ENCODE data around the gene GPAT2. TPM values are rescaled to one million over a fixed set of nuclear protein-coding genes. Genes with fewer than 3 reads are reported as not detected.
"Not testable (repeated sequence)": the region's sequence is repeated elsewhere in the genome, so short reads cannot be mapped to it uniquely, and the experiment has no call there.

GPAT2 gene, protein sequence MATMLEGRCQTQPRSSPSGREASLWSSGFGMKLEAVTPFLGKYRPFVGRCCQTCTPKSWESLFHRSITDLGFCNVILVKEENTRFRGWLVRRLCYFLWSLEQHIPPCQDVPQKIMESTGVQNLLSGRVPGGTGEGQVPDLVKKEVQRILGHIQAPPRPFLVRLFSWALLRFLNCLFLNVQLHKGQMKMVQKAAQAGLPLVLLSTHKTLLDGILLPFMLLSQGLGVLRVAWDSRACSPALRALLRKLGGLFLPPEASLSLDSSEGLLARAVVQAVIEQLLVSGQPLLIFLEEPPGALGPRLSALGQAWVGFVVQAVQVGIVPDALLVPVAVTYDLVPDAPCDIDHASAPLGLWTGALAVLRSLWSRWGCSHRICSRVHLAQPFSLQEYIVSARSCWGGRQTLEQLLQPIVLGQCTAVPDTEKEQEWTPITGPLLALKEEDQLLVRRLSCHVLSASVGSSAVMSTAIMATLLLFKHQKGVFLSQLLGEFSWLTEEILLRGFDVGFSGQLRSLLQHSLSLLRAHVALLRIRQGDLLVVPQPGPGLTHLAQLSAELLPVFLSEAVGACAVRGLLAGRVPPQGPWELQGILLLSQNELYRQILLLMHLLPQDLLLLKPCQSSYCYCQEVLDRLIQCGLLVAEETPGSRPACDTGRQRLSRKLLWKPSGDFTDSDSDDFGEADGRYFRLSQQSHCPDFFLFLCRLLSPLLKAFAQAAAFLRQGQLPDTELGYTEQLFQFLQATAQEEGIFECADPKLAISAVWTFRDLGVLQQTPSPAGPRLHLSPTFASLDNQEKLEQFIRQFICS
- 9.1 TPM for polyA plus RNA-seq (2013, experiment 1 of 2; ENCODE audit: insufficient read length)
- 4.9 TPM for polyA plus RNA-seq (2013, experiment 2 of 2; ENCODE audit: insufficient read length)

DNA sequence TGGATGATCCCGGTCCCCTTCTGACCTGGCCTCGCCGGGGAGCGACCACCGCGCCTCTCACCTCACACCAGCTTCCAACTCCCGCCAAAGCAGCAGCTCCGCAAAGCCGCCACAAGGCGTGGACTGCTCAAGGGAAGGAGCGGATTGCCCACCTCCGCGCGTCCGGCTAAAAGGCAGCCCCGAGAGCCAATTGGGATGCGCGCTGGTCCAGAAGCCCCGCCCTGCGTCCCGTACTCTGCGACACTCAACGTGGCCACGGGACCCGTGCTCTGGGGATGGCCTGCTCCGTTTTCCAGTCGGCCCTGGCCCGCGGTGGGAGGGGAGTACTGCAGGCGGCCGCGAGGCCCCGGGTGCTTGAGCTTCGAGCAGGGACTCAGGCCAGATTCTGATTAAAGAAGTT is at the start of gene GPAT2:
Gene GPAT2, minus strand, starts transcription at position 125 of the 400 bp plus-strand sequence. CDS start 2,557 bp downstream, outside the sequence.
- not testable (repeated sequence) for DNase-seq

- no peak for DNase-seq
Measured at GRCh38 chr2:96083989-96084857, 49.5 kb upstream of the GPAT2 start.

- no peak for DNase-seq
Measured at GRCh38 chr2:96083064-96083939, 48.6 kb upstream of the GPAT2 start.

GRCh38 chr2:96082211-96083063 is 47.7 kb upstream of the GPAT2 start:
- DNase-seq: no peak

DNA sequence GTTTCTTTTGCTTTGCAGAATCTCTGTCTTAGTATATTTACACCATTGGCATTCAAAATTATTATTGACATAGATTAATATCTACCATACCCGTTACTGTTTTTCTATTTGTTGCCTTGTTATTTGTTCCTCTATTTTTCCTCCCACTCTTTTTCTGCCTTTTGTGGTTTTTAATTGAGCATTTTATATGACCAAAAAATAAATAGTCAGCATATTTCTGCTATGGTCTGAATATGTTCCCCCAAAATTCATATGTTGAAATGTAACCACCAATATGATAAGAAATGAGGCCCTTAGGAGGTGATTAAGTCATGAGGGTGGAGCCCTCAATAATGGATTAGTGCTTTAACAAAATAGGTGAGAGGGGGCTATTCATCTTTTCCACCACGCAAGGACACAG is 46.3 kb upstream of the GPAT2 start:
- DNase-seq: no peak

GRCh38 chr2:96075199-96075771 is 40.6 kb upstream of the GPAT2 start:
- DNase-seq: no peak

GRCh38 chr2:96074156-96074555 is 39.4 kb upstream of the GPAT2 start:
- no peak for DNase-seq

- no peak for DNase-seq
Measured at GRCh38 chr2:96073170-96073775, 38.6 kb upstream of the GPAT2 start.

DNA sequence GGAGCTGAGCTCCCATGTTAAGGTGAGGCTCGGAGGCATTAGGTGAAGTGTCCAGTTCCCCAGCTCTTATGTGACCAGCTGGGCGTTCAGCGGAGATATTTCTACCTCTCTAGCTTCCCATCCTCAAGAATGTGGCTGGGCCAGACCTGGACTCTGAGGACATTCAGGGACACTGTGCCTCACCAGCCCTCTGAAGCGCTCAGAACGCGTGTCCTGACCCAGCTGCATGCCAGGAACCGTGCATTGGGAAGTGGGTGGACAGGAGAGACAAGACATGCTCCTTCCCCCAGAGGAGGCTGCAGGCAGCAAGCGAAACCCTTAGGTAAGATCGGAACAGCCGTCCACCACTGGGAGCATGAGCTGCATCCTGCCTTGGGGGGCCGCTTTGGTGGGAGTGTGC is 38.0 kb upstream of the GPAT2 start:
- DNase-seq: no peak

DNA sequence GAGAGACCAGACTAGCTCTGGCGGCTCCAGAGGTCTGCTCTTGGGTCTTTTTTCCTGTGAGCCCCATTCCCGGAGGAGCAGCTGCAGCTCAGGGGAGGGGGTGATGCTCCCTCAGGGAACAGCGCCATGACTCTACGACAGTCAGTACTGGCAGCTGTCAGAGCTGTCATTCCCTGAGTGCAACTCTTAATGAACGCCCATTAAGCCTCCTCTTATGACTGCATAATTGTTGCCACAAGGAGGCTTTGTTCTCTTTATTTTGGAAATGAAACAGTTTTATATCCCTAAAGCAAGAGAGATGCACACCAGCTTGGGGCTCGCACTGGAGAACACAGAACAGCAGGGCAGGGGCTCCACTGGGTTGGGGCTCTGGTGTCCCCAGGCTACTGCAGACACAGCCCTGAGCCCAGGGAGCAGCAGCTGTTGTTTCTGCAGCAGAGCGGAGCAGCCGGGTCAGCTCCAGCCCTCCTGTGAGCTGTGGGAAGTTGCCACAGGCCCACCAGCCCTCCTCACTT is 37.3 kb upstream of the GPAT2 start:
- DNase-seq: not testable (repeated sequence)

DNA sequence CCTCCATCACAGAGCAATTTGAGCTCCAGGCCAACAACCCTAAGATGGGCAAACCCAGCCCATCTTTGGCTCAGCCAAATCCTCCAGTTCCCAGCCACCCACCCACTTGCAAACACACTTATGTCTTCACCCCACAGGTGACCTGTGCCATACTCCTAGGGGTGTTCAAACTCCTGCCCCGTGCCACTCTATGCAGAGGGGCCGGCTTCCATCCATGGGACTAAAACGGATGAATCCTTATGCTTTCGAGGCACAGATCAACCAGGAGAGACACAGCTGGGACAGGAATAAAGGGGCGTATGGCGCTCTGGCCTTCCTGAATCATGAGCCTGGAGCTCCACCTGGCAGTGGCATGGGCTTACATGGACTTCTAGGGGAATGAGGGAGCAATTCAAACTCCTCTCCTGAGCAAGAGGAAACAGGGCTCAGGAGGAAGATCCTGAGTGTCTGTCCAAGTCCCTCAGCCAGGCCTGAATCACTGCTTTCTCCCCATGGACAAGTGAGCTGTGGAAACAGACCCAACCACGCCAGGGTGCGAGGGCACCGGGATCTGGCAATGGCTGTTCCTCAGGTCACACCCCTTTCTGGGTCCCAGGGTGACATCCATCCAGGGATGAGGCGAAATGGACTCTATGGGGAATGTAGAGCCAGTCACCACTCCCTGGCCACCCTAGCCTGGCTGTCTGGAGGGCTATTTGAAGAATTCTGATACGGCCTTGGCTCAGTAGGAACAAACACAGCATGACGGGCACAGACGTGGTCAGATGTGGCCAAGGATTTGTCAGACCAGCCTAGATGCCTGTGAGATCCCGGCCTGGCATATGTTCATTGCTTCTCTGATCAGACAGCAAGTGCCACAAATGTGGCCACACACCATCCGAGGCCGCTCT is 36.6 kb upstream of the GPAT2 start:
- not testable (repeated sequence) for DNase-seq

DNA sequence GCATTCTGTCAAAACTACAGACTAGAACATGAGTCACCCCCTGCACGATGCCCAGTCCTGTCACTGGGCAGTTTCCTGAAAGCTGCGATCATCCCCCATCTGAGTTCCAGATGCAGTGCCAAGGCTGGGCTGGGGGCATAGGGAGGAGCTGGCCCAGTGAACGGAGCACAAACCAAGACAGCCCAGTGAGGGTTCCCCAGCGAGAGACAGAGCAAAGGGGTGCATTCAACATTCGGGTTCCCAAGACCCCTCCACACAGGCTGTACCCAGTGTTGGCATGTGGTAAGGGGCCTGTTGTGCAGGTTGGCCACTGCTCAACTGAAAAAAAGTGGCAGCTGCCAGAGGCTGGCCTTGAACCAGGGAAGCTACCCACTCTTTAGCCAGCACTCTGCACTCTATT is 35.6 kb upstream of the GPAT2 start:
- not testable (repeated sequence) for DNase-seq

- DNase-seq: not testable (repeated sequence)
Measured at GRCh38 chr2:96069878-96070277, 35.2 kb upstream of the GPAT2 start.

- DNase-seq: not testable (repeated sequence)
Measured at GRCh38 chr2:96067902-96068581, 33.3 kb upstream of the GPAT2 start.

DNA sequence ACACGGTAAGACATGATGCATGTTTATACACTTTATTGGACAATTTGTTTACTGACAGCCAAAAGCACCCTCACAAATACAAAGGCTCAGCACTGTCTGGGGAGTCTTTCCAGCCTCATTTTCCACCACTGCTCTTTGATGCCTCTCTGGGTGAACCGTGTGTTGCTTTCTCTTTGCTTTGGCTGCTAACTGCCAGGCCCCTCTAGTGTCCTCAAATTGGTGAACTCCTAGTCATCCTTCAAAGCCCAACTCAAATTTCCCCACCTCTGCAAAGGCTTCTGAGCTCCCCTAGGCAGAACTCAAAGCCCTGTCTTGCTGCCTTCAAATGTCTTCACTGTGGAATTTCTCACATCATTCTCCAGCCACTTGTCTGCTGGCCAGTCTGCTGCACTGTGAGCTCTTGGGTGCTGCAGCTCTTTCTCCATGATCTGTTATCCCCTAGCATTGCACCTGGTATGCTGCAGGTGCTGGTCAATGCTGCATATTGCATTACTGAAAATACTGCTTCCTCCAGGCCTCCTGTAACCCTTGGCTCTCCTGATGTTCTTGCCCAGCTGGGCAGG is 32.5 kb upstream of the GPAT2 start:
- DNase-seq: not testable (repeated sequence)

- DNase-seq: not testable (repeated sequence)
Measured at GRCh38 chr2:96066511-96066910, 31.8 kb upstream of the GPAT2 start.

DNA sequence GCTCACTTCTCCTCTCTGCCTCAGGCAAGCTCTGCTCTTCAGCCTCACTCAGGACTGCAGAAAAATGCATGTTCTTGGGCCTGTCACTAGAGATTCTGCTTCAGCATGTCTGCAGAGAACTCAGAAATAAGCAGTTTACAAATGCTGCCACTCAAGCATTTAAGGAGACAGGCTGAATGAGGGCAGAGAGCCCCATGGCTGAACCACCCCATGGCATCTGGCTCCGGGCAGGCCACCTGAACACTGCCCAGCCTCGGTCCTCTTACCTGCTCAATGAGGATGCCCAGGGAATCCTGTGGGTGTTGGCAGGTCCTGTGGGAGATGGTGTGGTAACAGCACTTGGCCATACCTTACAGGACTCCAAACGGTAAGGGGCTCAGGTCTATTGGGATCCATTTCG is 31.2 kb upstream of the GPAT2 start:
- DNase-seq: not testable (repeated sequence)
